HG03175 (cell line): ENCODE measurements around the gene CCDC24.
A peak's percentile ranks its signal among the peaks of the same experiment; 100 is the strongest.

ENCODE experiments used
- ATAC-seq: cut with Tn5 transposase; IDR thresholded peaks from one replicate; pipeline ENCODE4 v1.9.1; 2021; ENCODE audit warnings: mild to moderate bottlenecking, moderate library complexity; ENCODE audit not compliant: unreplicated experiment

The CCDC24 gene

DNA sequence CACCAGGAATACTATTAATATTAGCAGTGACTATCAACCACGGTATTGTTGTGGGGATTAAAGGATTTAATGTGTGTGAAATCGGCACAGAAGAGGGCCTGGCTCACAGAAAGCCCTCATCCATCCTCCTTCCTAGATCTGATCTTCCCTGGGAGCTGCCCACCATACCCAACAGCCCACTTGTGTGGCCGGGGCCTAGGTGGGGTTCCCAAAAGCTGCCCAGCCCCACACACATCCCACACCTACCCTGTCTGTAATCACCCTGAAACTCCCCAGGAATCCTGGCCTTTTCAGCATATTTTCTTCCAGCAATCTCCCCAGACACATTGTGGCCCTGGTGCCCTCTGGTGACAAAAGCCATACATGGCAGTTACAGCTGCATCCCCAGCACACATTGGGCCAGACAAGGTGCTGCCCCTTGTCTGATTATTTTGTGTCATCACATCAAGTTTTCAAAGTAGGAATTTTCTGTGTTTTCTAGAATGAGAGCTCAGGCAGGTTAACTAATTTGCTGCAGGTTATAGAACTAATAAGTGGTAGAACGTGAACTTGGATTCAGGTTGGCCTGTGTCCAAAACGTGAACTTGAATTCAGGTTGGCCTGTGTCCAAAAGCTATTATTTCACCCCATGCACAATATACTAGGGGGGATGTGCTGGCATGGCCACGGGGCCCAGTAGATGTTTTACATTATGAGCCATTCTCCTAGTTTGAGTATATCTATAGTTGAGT, 45.2 kb downstream of the CCDC24 start:
- ATAC-seq = peak; percentile 43

- ATAC-seq = no peak
Measured at GRCh38 chr1:44037154-44037553, 45.8 kb downstream of the CCDC24 start.

DNA sequence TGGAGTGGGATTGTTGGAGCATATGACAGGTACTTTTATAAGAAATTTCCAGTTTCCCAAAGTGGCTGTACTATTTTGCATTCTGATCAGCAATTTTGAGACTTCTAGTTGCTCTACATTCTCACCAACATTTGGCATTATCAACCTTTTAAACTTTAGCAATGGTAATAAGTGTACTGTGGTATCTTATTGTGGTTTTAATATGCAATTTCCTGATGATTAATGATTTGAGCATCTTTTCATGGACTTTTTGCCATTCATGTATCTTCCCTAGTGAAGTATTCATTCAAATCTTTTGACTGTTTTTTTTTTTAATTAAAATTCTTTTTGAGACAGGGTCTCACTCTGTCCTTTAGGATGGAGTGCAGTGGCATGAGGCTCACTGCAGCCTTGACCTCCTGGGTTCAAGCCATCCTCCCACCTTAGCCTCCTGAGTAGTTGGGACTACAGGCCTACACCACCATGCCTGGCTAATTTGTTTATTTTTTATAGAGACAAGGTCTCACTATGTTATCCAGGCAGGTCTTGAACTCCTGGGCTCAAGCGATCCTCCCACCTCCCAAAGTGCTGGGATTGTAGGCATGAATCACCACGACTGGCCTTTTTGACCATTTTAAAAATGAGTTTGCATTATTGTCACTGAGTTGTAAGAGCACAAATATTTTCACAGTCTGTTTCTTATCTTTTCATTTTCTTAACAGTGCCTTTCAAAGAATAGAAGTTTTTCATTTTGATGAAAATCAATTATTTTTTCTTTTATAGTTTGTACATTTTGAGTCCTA, 47.7 kb downstream of the CCDC24 start:
- no peak for ATAC-seq

DNA sequence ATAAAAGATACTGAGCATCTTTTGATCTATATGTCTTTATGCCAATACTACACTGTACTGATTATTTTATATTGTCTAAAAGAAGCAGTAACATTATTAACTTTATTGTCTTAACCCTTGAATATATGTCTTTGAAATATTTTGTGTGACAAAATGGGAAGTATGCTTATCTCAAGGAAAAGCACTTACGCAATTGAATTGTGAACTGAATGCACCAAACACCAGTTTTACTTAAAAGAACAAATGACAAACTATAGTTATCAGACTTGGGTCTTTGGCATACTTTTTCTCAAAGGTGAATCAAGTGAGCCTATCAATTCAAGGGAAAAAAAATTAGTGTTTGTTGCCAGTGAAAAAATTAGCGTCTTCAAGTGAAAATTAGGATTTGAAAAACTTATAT, 49.0 kb downstream of the CCDC24 start:
- no peak for ATAC-seq

DNA sequence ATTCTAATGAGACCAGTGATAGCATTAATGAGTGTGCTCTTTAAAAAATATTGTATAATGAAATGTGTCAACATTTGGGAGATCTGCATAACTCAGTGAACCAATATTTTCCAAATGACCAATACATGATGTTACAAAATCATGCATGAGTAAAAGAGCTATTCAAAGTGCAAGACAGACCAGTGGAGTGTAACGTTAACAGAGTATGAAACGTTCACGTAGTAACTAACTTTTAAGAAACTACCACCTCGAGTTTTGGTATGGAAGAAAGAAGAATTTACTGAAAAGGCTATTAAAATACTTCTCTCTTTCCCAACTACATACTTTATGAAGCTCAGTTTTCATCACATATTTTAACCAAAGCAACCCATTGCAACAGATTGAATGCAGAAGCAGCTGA, 49.4 kb downstream of the CCDC24 start:
- no peak for ATAC-seq

DNA sequence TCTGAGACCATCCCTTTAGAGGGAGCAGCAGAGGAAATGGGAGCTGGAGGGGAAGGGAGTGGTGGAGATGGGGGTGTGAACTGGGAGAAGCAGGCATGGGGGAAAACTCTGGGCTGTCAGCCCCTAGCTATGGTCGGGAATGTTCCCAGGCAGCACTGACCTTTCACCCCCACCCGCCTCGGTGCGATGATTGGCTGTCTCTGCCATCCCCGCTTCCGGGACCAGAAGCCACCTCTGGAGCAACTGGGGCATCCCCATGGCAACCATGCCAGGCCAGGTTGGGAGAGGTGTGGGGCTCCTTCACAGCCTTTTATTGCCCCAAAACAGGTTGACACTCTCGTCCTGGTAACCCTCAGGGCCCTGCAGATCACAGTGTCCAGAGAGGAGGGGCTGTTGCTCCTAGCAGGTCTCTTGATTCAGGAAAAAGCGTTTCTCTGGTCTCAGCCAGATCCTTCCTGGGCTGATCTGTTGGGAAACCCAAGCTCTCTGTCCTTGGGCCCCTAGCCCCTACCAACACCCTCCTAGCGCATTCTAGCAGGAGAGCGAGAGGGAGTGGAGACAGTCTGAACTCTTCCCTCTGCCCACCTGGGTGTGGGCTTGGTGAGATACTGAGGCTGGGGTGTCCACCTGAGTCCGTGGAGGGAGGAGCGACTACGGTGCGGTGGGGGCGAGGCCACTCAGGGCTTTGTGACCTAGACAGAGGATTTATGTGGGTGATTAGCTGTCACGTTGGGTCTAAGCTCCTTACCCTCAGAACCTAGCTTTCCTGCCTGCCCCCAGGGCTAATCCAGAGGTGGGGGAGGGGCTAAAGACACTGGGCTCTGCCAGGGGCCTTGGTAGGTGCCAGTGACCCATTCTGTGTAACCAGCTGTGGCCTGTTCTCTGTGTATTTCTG, 52.0 kb downstream of the CCDC24 start:
- no peak for ATAC-seq

- no peak for ATAC-seq
Measured at GRCh38 chr1:44044071-44044801, 52.8 kb downstream of the CCDC24 start.

GRCh38 chr1:44045064-44045463, 53.7 kb downstream of the CCDC24 start:
- no peak for ATAC-seq
